ENCODE data around the gene SLC35F5.
"Not testable (repeated sequence)": the region's sequence is repeated elsewhere in the genome, so short reads cannot be mapped to it uniquely, and the experiment has no call there.

The SLC35F5 gene

GRCh38 chr2:113755835-113756354 is 547 bp downstream of the SLC35F5 start:
- DNase-seq = peak; percentile 18

GRCh38 chr2:113755035-113755834 is 1.2 kb downstream of the SLC35F5 start:
- no peak for DNase-seq

- DNase-seq = no peak
Observed at GRCh38 chr2:113754160-113754559, 2.3 kb downstream of the SLC35F5 start.

GRCh38 chr2:113750385-113750784 is 6.1 kb downstream of the SLC35F5 start:
- no peak for DNase-seq

- DNase-seq = no peak
Observed at GRCh38 chr2:113741091-113741490, 15.4 kb downstream of the SLC35F5 start.

GRCh38 chr2:113739849-113740248 is 16.6 kb downstream of the SLC35F5 start:
- DNase-seq = no peak

- DNase-seq = no peak
Observed at GRCh38 chr2:113734185-113734584, 22.3 kb downstream of the SLC35F5 start.

- no peak for DNase-seq
Observed at GRCh38 chr2:113724010-113724409, 32.4 kb downstream of the SLC35F5 start.

- DNase-seq = no peak
Observed at GRCh38 chr2:113723411-113723810, 33.0 kb downstream of the SLC35F5 start.

- DNase-seq = peak; percentile 7
Observed at GRCh38 chr2:113720167-113720566, 36.3 kb downstream of the SLC35F5 start.

GRCh38 chr2:113716291-113716690 is 40.2 kb downstream of the SLC35F5 start:
- DNase-seq = peak; percentile 37

- no peak for DNase-seq
Observed at GRCh38 chr2:113712941-113713340, 43.5 kb downstream of the SLC35F5 start.

GRCh38 chr2:113711851-113712250 is 44.6 kb downstream of the SLC35F5 start:
- DNase-seq = no peak

GRCh38 chr2:113709022-113709421 is 47.4 kb downstream of the SLC35F5 start:
- DNase-seq = no peak

- DNase-seq = no peak
Observed at GRCh38 chr2:113707106-113707505, 49.3 kb downstream of the SLC35F5 start.

- DNase-seq = no peak
Observed at GRCh38 chr2:113705982-113706523, 50.4 kb downstream of the SLC35F5 start.

GRCh38 chr2:113704300-113704993 is 52.0 kb downstream of the SLC35F5 start:
- not testable (repeated sequence) for DNase-seq

- no peak for DNase-seq
Observed at GRCh38 chr2:113703386-113704299, 52.8 kb downstream of the SLC35F5 start.

- DNase-seq = peak; percentile 6
Observed at GRCh38 chr2:113700186-113700841, 56.1 kb downstream of the SLC35F5 start.

- no peak for DNase-seq
Observed at GRCh38 chr2:113698892-113699447, 57.5 kb downstream of the SLC35F5 start.

GRCh38 chr2:113698251-113698650 is 58.2 kb downstream of the SLC35F5 start:
- DNase-seq = not testable (repeated sequence)

Measured in fibroblast of skin of back (primary cell).